HG02610 (cell line): ENCODE measurements around the gene TAF5.
"Not testable (repeated sequence)": the region's sequence is repeated elsewhere in the genome, so short reads cannot be mapped to it uniquely, and the experiment has no call there.

Experiments
- ATAC-seq: cut with Tn5 transposase; IDR thresholded peaks from one replicate; pipeline ENCODE4 v1.9.1; 2021; ENCODE audit warnings: mild to moderate bottlenecking, moderate library complexity; ENCODE audit not compliant: unreplicated experiment

The TAF5 gene

GRCh38 chr10:103397191-103397825 lies 29.5 kb downstream of the TAF5 start:
- ATAC-seq, result no peak

- no peak for ATAC-seq
Observed at GRCh38 chr10:103413564-103413963, 45.8 kb downstream of the TAF5 start.

- ATAC-seq, result no peak
Observed at GRCh38 chr10:103415581-103415980, 47.8 kb downstream of the TAF5 start.

- no peak for ATAC-seq
Observed at GRCh38 chr10:103416436-103417147, 48.8 kb downstream of the TAF5 start.

GRCh38 chr10:103417148-103417469 lies 49.3 kb downstream of the TAF5 start:
- not testable (repeated sequence) for ATAC-seq

- ATAC-seq, result no peak
Observed at GRCh38 chr10:103417601-103418000, 49.8 kb downstream of the TAF5 start.

GRCh38 chr10:103419101-103419500 lies 51.3 kb downstream of the TAF5 start:
- ATAC-seq, result no peak

GRCh38 chr10:103423748-103424147 lies 56.0 kb downstream of the TAF5 start:
- no peak for ATAC-seq

- no peak for ATAC-seq
Observed at GRCh38 chr10:103427866-103428265, 60.1 kb downstream of the TAF5 start.

- no peak for ATAC-seq
Observed at GRCh38 chr10:103428989-103429643, 61.3 kb downstream of the TAF5 start.

- ATAC-seq, result no peak
Observed at GRCh38 chr10:103429647-103430046, 61.9 kb downstream of the TAF5 start.

GRCh38 chr10:103431902-103432301 lies 64.1 kb downstream of the TAF5 start:
- ATAC-seq, result no peak

GRCh38 chr10:103433858-103434257 lies 66.1 kb downstream of the TAF5 start:
- ATAC-seq, result no peak
